ENCODE measurements around the gene FBXL3. TPM values are rescaled to one million over a fixed set of nuclear protein-coding genes. Genes with fewer than 3 reads are reported as not detected.

FBXL3 gene
- total and polyA plus RNA-seq, 2 of the 4 experiments (the other 2 are of a cell fraction) = 15.3 to 43.6 TPM

DNA sequence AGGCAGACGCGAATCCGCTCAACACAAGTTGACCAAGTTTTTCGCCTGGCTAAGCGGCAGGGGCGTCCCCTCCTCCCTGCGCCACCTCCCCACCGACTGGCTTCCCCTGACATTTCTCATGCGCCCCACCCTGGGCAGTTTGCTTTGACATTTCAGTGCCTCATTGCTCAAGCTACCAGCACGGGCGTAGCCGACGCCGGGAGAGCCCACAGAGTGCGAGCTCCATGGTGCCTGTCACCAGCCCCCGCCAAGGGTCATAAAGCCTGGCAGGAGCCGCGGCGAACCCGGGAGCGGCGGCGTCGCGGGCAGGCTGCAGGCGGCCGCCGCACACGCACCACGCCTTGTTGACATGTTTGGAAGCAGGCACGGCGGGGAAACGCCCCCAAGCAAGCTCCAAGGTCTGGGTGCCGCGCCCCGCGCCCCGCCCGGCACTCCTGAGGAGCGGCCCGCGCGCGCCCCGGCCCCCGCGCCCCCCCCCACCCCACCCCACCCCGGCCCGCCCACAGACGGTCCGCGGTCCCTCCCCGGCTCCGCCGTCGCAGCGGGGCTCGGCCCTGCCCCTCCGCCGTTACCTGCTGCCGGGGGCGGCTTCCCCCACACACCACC is 601 bp downstream of the FBXL3 start:
- H3K27me3 ChIP-seq (ENCODE audit: control insufficient read depth, insufficient read depth, low read length) = no peaks in the 10 kb centered on the region
- H3K9me1 ChIP-seq (ENCODE audit: insufficient read depth, low read length) = peaks cover 12% of the 10 kb centered on the region
- H3K9ac ChIP-seq (ENCODE audit: low read depth, low read length) = peak overlapping the region; percentile 86
- no peak overlapping the region; a peak in 1 of 4 replicates for H4K8ac ChIP-seq (ENCODE audit: low read depth in 2 of 2, low read length in 2 of 2)
- WGBS, 2 experiments (ENCODE audit: extremely low coverage in 2 of 2, insufficient read length in 1 of 2) = 1% methylated on average over 11 of the region's 62 CpGs; no CpG with 5 or more reads in 1 of the 2 experiments
- H3K14ac ChIP-seq (replicated peaks; ENCODE audit: low read depth, low read length) = no peak overlapping the region; the same call in 1 of the 2 replicates
- peak overlapping the region; percentile 94 for H3K27ac ChIP-seq (ENCODE audit: insufficient read depth, low read length)
- H3K4me1 ChIP-seq (ENCODE audit: control insufficient read depth, insufficient read depth, low read length) = peaks cover 15% of the 10 kb centered on the region
- ATAC-seq (ENCODE audit: low read depth) (peak; percentile 67), DNase-seq (peak; percentile 37)
- no peak overlapping the region for H4K5ac ChIP-seq (ENCODE audit: low read depth, low read length)
- CTCF ChIA-PET = interaction anchor here (0.6 to 1.5 kb wide), 2 partner anchors 13 to 29 kb away, joined by 3 read pairs; no protein-coding TSS in a partner anchor
- H2BK120ac ChIP-seq (ENCODE audit: low read depth, low read length) = no peak overlapping the region
- H2AFZ ChIP-seq (replicated peaks; ENCODE audit: low read length, poor library complexity) = peak overlapping the region; percentile 97
- H3K18ac ChIP-seq (ENCODE audit: low read depth, low read length) = 0 out of 2 replicates have a peak overlapping the region, but pooled peaks have one; percentile 30
- peaks cover 9 to 37% of the 10 kb centered on the region in 2 experiments for H3K79me1 ChIP-seq (ENCODE audit: low read depth in 1 of 2, low read length in 2 of 2)
- H3K4ac ChIP-seq (ENCODE audit: low read depth, low read length) = peak overlapping the region; percentile 83; the same call in 1 of the 2 replicates
- no peak overlapping the region for H4K91ac ChIP-seq (ENCODE audit: insufficient read depth, low read depth, low read length)
- H2AK9ac ChIP-seq (replicated peaks; ENCODE audit: low read depth, low read length, poor library complexity) = peak overlapping the region; percentile 98
- H3K23ac ChIP-seq (ENCODE audit: low read depth, low read length) = peak overlapping the region; percentile 58
- no peak overlapping the region for H2BK20ac ChIP-seq (ENCODE audit: low read depth, low read length)
- intact Hi-C loops (cut with micrococcal nuclease) = loop anchor here (2.0 kb wide), 1 partner anchor 300 kb away; the partner anchor contains the start of gene MYCBP2
- dilution Hi-C loops (cut with HindIII; ENCODE audit: low sequenced_read_pairs, unreplicated experiment) = no loop called here
- H3K4me2 ChIP-seq (ENCODE audit: low read depth, low read length) = peak overlapping the region; percentile 99
- H3K4me3 ChIP-seq (ENCODE audit: insufficient read depth, low read depth, low read length) = peak overlapping the region; percentile 93
- BruUV-seq (replicated peaks) = no TSS peak
- H3K56ac ChIP-seq (ENCODE audit: extremely low read depth, insufficient read depth, low read length) = peak overlapping the region; percentile 71; the same call in 1 of the 2 replicates
- POLR2A ChIA-PET (ENCODE audit: unreplicated experiment) = no interaction called here
- 0 out of 2 replicates have a peak, but pooled peaks cover 1% of the 10 kb centered on the region for H3K36me3 ChIP-seq (ENCODE audit: control insufficient read depth, insufficient read depth, low read length)
- in situ Hi-C loops (cut with MboI; ENCODE audit: low sequenced_read_pairs) = no loop called here
- peaks cover 40% of the 10 kb centered on the region for H4K20me1 ChIP-seq (ENCODE audit: insufficient read depth, low read length)
- TF ChIP-seq MAFK (IDR thresholded peaks at IDR 0.05; ENCODE audit: low read depth, low read length) = no peak
- no peak for TF ChIP-seq CHD1 (IDR thresholded peaks at IDR 0.05; ENCODE audit: low read depth, low read length)
- TF ChIP-seq, protein P1, sequence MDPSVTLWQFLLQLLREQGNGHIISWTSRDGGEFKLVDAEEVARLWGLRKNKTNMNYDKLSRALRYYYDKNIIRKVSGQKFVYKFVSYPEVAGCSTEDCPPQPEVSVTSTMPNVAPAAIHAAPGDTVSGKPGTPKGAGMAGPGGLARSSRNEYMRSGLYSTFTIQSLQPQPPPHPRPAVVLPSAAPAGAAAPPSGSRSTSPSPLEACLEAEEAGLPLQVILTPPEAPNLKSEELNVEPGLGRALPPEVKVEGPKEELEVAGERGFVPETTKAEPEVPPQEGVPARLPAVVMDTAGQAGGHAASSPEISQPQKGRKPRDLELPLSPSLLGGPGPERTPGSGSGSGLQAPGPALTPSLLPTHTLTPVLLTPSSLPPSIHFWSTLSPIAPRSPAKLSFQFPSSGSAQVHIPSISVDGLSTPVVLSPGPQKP (IDR thresholded peaks at IDR 0.05; ENCODE audit: borderline replicate concordance, low read depth, low read length) = no peak
- TF ChIP-seq MAZ (IDR thresholded peaks at IDR 0.05; ENCODE audit: borderline replicate concordance, low read depth, low read length) = 0 out of 2 replicates have a peak, but pooled peaks have one; percentile 12
- no peak for TF ChIP-seq RFX5 (IDR thresholded peaks at IDR 0.05; ENCODE audit: low read depth, low read length)
- no peak for TF ChIP-seq NFE2L2 (IDR thresholded peaks at IDR 0.05; ENCODE audit: low read depth, low read length)
- TF ChIP-seq, protein P2, sequence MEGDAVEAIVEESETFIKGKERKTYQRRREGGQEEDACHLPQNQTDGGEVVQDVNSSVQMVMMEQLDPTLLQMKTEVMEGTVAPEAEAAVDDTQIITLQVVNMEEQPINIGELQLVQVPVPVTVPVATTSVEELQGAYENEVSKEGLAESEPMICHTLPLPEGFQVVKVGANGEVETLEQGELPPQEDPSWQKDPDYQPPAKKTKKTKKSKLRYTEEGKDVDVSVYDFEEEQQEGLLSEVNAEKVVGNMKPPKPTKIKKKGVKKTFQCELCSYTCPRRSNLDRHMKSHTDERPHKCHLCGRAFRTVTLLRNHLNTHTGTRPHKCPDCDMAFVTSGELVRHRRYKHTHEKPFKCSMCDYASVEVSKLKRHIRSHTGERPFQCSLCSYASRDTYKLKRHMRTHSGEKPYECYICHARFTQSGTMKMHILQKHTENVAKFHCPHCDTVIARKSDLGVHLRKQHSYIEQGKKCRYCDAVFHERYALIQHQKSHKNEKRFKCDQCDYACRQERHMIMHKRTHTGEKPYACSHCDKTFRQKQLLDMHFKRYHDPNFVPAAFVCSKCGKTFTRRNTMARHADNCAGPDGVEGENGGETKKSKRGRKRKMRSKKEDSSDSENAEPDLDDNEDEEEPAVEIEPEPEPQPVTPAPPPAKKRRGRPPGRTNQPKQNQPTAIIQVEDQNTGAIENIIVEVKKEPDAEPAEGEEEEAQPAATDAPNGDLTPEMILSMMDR (conservative IDR thresholded peaks at IDR 0.05; ENCODE audit: low read depth, low read length) = no peak
- peak; percentile 55 for TF ChIP-seq CEBPB (IDR thresholded peaks at IDR 0.05; ENCODE audit: low read depth, low read length)
- TF ChIP-seq FOS (IDR thresholded peaks at IDR 0.05; ENCODE audit: low read depth, low read length) = no peak
- TF ChIP-seq BHLHE40 (IDR thresholded peaks at IDR 0.05; ENCODE audit: low read depth, low read length) = peak; percentile 37; the same call in 1 of the 2 replicates
- peak; percentile 84; the same call in 1 of the 2 replicates for TF ChIP-seq MXI1 (IDR thresholded peaks at IDR 0.05; ENCODE audit: borderline replicate concordance, low read depth, low read length)
- no peak for TF ChIP-seq POLR2A (IDR thresholded peaks at IDR 0.05; ENCODE audit: low read depth, low read length)
- no peak overlapping the region for H2BK15ac ChIP-seq (ENCODE audit: low read depth, low read length)
- H3K9me3 ChIP-seq (ENCODE audit: control insufficient read depth, insufficient read depth, low read length) = no peaks in the 10 kb centered on the region
- H2BK5ac ChIP-seq (ENCODE audit: low read depth, low read length, poor library complexity, severe bottlenecking) = peak overlapping the region; percentile 93
- peak overlapping the region; percentile 36; the same call in 1 of the 2 replicates for H2AK5ac ChIP-seq (ENCODE audit: low read depth, low read length)
